Renal cortex interstitium (tissue), 11 donors: ENCODE results near the gene ITPR3. TPM values are rescaled to one million over a fixed set of nuclear protein-coding genes. Genes with fewer than 3 reads are reported as not detected.

Source experiments
- DNase-seq, 11 donors: peaks; one replicate each; pipeline ENCODE4 v3.0.0-alpha.2; 2013; ENCODE audit warnings: low read depth in 9 of 11, low spot score in 4 of 11; ENCODE audit errors: extremely low read depth in 1 of 11
- polyA plus RNA-seq, 3 donors: library from polyadenylated mRNA; unstranded; fragments of 120-200 nt; gene quantifications; one replicate each; pipeline ENCODE4 v1.2.1, GENCODE V29; 2013; ENCODE audit not compliant: insufficient read length in 3 of 3

Gene ITPR3
- polyA plus RNA-seq, 3 donors, result 7.2 to 12.4 (median 8.6) TPM

GRCh38 chr6:33609019-33609418 lies 12.1 kb upstream of the ITPR3 start:
- DNase-seq, result no peak

GRCh38 chr6:33609528-33609927 lies 11.6 kb upstream of the ITPR3 start:
- no peak for DNase-seq

- no peak for DNase-seq
Measured at GRCh38 chr6:33610067-33610466, 11.1 kb upstream of the ITPR3 start.

DNA sequence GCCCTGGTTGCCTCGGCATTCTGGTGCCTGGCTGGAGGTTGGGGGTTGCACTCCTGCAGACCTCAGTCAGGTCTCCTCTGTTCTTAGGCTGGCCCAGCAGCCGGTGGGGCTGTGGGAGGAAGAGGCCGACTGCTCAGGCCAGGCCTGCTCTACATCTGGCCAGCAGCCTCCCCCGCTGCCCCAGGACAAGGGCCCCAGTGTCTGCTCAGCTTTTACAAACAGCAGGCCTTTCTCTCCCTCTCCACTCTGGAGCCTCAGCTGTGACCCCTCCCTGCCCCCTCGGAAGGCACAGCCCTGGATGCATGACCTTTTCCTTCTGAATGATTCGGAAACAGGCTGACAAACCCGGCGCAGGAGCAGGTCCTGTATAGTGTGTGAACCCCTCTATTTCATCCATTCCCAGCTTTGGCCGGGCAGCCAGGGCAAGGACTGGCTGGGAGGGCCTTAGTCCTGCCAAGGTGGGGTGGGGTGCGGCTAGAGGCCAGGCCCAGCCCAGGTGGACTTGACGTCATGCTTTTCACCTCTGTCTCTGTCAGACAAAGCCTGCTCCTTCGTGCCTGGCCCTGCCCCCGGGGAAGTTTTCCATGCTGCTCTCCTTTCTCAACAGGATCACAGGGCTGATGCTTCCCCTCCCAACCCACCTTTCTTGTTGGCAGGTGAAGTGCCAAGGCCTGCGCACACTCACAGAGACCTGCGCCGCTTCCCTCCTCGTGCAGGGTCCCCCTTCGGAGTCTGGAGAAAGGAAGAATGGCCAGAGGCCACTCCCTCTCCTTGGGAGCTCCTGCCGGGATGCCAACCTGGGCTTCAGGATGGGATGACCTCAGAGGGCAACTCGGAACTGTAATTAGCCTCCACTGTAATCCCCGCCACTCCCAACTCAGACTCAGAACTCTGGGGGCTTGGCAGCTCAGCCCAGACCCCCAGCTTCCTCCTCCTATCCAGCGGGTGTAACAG lies 10.1 kb upstream of the ITPR3 start:
- DNase-seq, result no peak

- DNase-seq, result no peak
Measured at GRCh38 chr6:33613146-33613794, 7.9 kb upstream of the ITPR3 start.

- no peak for DNase-seq
Measured at GRCh38 chr6:33613795-33614168, 7.3 kb upstream of the ITPR3 start.

DNA sequence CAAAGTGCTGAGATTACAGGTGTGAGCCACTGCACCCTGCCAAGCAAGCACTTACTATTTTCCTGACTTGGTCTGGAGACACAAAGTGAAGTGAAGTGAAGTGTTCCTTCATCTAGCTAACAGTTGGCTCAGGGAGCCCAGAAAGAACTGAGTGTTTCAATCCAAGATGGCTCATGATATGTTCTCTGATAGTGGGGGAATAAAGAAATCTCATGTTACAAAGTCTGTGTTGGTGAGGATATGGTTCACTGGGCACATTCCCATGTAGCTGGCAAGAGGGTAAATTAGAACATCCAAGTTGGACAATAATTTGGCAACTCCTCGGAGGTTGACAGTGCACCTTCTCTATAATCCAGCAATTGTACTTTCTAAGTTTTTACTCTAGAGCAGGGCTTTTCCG lies 5.0 kb upstream of the ITPR3 start:
- DNase-seq, result no peak

- no peak for DNase-seq
Measured at GRCh38 chr6:33616913-33617312, 4.2 kb upstream of the ITPR3 start.

DNA sequence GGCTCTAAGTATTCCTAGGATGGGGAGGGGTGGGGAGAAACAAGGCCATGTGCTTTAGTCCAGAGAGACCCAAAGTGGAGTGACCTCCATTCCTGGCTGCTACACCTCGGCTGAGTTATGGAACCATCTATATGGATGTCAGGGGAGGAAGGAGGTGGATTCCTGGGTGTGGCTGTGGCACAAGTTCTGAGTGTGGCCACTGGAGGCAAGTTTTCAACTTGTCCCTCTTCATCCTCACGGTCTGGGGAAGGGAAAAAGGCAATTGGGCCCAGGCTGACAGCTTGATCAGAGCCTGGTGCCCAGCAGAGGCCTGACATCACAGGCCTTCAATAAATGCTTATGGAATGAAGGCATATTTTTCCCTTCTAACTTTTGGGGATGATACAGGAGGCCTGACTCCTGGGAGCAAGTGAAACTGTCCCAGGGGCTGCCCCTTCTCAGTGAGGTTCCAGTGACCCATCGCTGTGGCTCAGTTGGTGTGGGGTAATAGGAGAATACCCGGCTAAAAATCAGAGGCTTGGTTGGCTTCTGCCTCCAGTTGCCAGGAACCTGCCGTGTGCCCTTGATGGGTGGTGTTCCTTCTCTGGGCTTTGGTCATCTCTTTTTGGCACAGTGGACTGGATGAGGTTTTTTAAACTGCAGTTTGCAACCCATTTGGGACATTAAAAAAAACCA lies 1.8 kb upstream of the ITPR3 start:
- no peak for DNase-seq

DNA sequence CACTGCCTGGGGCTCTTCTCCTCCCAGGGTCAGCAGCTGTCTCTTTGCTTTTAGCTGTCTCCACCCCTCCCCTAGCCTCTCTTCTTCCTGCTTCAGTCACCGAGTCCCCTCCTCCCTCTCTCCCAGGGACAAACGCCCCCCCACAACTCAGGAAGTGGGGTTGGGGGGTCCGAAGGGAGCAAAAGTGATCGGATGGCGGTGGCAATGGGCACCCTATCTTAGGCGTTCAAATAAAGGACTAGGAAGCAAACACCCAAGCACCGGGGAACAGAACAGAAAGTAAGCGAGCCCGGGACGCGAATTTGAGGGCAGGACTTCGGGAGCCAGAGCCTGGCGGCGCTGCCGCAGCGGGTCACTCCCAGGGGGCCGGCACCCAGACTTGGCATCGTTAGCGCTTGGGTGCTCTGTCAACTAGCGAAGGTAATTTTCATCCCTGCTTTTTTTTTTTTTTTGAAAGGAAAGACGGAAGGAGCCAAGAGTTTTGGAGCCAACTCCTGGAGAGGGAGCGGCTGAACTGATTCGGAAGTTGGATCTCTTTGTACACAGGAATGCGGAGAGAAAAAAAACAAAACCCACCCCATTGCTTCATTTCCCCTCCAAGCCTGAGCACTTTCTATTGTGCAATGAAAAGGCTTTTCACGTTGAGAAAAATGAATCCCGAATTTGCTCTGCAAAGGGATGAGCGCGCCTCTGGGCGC lies 815 bp upstream of the ITPR3 start:
- DNase-seq, result no peak

- DNase-seq, result peak in 1 of 11 donors; percentile 36
Measured at GRCh38 chr6:33621711-33622388, 728 bp downstream of the ITPR3 start.

DNA sequence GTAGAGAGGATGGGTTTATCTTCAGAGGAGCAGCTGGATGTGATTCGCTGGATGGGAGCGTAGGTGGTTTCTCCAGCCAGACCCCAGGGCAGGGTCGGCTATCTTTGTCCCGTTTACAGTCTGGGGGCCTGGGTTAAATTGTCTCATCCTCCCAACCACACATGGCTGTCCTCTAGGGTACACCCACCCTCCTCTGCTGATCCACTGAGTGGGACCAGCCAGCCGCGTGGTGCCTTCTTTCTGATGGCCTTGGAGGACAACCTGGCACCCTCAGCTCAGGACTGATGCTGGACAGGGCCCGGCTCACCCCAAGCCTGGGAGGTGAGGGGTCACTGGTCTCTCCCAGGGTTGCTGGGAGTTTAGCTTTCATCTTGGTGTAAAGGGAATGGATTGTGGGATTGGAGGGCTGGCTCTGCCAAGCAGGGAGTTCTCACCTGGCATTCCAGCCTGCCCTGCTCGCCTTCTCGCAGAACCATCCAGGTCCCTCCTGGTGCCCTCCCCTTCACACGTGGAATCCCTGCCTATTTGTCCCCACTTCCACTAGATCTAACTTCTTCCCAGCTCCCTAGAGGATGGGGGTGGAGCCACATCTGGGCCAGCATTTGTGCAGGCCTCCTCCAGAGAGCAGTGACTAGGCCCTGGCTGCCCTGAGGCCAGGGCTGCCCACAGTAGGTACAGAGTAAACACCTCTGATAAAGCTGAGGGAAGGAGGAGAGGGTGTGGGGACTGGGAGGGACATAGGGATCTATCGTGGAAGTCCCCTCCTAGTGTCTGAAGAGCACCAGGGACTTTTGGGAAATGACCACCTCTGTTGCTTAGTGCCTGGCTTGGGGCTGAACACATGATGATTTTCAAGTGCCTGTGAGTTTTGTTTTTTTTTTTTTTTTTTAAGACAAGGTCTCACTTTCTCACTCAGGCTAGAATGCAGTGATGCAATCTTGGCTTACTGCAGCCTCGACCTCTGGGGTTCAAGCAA lies 1.6 kb downstream of the ITPR3 start:
- no peak for DNase-seq

GRCh38 chr6:33623895-33624381 lies 2.8 kb downstream of the ITPR3 start:
- no peak for DNase-seq

GRCh38 chr6:33624856-33625255 lies 3.7 kb downstream of the ITPR3 start:
- DNase-seq, result no peak

GRCh38 chr6:33627876-33628275 lies 6.8 kb downstream of the ITPR3 start:
- DNase-seq, result no peak

DNA sequence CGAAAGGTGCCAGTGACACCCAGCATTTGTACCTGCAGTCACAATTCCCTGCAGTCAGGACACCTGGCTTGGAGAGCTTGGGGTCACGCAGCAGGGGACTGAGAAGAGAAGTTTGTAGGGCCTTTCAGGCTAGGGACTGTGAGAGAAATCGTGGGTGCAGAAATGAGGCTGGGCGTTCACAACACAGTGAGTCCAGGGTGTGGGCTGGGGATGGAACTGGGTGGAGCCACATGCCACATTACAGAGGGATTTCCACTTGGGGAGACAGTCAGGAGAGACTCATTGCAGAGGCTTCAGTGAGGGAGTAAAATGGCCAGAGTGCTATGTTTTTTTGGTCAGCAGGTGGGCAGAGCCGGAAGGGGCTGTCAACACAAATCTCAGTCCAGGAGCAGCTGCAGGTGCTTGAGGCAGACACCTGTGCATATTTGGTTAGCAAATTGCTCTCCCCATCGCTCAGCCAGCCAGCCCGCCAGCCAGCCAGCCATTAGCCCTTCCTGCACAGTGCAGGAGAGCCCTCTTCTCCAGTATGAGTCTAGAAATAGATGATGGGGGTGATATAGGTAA lies 7.4 kb downstream of the ITPR3 start:
- DNase-seq, result no peak

DNA sequence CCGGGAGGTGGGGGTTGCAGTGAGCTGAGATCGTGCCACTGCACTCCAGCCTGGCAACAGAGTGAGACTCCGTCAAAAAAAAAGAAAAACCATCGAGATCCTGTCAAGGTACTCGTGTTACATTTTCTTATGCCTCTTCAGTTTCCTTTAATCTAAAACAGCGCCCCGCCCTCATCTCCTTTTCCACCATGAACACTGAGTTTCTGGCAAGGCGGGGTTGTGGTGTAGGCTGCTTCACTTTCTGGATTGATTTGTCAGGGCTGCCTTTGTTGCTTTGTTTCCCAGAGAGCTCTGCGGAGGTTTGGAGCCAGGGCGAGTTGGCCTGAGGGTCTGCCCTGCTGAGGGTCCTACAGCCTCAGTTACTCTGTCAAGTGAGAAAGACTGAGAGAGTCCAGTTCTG lies 8.9 kb downstream of the ITPR3 start:
- no peak for DNase-seq
